Frontal cortex (tissue), 4 donors: ENCODE results near the gene NBEA. TPM values are rescaled to one million over a fixed set of nuclear protein-coding genes. Genes with fewer than 3 reads are reported as not detected.
"Not testable (repeated sequence)": the region's sequence is repeated elsewhere in the genome, so short reads cannot be mapped to it uniquely, and the experiment has no call there.

Experiments
- DNase-seq, 2 donors: peaks; one replicate each; pipeline ENCODE4 v3.0.0; 2012; ENCODE audit warnings: low spot score in 2 of 2
- FAIRE-seq: peaks from 2 replicates; lab custom pipeline; 2012; peaks lifted over from hg19 to GRCh38; lab: Jason Lieb, UNC
- total RNA-seq: library from RNA; depleted of rRNA; stranded (reverse); fragments of >200 nt; gene quantifications from one replicate; pipeline ENCODE4 v1.2.3, GENCODE V29; 2014
- donor health status: control.
- donor health status: control.
- donor health status: control.

NBEA gene
- total RNA-seq, 1 donor from 2014 or later: 209 TPM

DNA sequence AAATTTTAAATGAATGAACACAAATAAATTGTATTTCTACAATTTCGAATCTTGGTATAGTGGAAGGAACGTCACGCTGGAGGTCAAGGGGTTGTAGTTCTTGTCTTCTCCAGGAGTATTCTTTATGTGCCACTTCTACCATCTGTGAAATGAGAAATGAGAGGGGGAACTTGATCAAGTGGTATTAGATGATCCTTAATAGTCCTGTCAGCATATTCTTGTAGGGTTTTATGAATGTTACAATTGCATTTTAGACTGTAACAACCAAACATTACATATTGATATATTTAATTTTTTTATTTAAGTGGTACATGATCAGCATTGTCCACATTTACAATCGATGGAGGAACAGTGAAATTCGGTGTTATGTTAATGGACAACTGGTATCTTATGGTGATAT is 113.6 kb downstream of the NBEA start:
- DNase-seq (no peak), FAIRE-seq (no peak)

DNA sequence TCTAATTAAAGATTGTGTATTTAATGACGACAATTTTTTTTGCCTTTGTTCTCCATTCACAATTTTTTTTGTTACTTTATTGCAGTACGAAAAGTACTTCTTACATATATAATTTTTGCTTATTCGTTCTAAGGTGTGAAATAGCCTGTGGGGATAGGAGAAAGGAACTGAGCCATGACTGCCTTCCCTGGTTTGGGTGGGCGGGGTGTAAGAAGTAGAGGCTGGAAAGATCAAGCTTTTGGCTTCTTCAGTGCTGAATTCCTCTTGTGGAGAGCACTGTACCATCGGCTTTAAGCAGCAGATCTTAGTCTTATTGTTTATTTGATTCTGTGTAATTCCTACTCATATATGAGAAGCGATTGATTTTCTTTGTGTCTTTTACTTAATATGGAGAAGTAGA is 115.8 kb downstream of the NBEA start:
- FAIRE-seq: no peak
- DNase-seq: no peak

DNA sequence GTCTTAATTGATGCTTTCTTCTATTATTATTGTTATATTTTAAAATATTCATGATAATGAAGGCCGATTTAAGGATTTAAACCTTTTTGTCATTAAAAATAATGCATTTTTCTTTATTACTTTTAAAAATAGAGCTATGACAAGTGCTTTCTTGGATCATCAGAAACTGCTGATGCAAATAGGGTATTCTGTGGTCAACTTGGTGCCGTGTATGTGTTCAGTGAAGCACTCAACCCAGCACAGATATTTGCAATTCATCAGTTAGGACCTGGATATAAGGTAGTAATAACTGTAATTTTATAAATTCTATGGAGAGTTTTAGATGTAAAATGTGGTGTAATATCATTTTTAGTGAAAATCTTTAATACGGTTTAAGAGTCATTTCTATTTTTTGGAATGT is 116.5 kb downstream of the NBEA start:
- not testable (repeated sequence) for DNase-seq, FAIRE-seq

DNA sequence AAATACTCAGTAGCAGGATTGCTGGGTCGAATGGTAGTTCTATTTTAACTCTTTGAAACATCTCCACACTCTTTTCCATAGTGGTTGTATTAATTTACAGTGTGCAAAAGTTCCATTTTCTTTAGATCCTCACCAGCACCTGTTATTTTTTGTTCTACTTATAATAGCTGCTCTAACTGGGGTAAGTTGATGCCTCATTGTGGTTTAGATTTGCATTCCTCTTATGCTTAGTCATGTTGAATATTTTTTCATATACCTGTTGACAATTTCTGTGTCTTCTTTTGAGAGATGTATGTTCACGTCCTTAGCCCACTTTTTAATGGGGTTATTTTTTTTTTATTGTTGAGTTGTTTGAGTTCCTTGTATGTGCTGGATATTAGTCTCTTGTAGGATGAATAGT is 144.6 kb downstream of the NBEA start:
- DNase-seq: no peak
- FAIRE-seq: no peak

DNA sequence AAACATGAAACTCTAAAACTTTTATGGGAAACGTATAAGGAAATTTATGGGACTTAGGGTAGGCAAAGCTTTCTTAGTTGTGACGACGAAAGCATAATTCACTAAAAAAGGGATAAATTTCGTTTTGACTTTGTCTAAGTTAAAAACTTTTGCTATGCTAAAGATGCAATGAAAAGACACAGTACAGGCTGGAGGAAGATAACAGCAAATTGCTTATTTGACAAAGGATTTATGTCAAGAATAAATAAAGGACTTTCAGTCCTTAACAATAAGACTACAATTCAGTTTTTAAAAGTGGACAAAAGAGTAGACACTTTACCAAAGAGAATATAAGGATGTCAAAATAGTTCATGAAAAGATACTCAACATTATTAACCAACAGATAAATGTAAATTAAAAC is 150.2 kb downstream of the NBEA start:
- no peak for FAIRE-seq
- no peak for DNase-seq

DNA sequence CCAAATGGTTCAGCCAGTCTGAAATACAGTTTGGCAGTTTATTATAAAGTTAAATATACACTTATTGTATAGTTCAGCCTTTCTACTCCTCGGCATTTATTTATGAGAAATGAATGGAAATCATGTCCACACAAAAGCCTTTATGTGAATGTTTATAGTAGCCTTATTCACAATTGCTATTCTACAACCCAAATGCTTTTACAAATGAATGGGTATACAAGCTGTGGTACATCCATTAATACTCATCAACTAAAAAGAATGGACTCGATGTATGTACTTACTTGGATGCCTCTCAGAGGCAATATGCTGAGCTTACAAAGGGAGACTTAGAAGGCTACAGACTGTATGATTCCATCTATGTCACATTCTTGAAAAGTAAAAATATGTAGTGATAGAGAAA is 150.7 kb downstream of the NBEA start:
- no peak for DNase-seq
- FAIRE-seq: no peak

DNA sequence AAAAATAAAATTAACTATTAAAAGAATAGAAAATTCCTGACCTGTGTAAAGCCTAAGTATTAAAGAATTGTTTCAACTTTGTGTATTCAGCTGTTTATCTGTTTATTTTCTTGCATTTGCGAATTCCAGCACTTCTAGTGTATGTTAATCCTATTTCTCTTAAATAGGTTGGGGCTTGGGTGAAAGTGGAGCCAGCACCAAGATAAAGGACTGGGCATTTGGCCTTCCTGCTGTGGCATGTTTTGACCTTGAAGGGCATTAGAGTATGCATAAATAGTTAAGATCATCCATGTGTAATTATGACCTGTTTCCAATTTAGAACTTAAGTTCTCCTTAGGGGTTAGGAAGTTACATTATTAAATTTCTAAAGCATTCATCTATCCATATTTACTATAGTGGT is 151.3 kb downstream of the NBEA start:
- no peak for DNase-seq
- no peak for FAIRE-seq

DNA sequence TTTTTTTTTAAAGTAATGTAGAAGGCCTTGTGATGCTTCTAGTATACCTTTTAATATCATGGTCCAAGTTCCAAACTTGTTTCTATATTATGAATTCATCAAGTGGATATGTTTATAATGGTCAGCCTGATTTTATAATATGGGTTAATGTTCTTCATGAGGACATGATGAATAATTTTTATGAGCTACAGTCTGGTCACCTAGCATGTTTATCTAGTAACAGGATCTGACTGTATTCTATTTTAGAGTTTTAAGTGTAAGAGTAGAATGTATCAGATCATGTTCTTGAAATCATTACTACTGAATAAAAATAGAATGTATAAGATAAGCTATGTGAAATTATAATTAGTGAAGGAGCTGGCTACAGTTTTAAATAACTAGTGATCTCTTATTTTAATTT is 164.7 kb downstream of the NBEA start:
- not testable (repeated sequence) for DNase-seq
- peak; percentile 89 for FAIRE-seq

DNA sequence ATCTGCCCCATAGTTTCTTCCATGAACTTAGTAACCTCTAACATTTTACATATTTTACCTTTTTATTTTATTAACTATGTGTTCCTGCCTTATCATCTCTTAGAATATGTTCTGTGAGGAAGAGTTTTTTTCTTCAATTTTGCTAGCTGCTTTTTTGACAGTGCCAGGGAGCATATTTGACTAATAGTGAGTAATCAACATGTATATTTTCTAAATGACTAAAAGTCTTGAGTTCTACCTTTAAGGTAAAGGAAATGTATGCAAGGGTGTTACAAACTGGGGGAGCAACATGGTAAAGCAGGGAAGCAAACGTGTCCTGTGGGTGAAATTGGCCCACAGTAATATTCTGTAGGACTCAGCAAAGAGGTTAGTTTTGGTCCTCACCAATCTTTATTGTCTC is 165.5 kb downstream of the NBEA start:
- no peak for DNase-seq
- FAIRE-seq: no peak

DNA sequence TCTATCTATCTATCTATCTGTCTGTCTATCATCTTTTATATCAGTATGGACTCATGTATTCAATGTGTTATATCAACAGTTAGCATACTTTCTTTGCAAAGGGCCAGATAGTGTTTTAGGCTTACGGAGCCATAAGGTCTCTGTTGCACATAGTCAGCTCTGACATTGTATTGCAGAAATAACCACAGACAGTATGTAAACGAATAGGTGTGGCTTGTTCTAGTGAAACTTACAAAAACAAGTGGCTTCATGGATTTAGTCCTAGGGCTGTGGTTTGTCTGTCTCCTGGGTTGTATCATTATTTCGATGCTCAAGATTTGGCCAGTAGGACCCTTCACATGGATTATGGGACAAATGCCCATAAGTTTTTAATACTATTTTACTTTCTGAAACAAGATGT is 171.5 kb downstream of the NBEA start:
- not testable (repeated sequence) for DNase-seq, FAIRE-seq

DNA sequence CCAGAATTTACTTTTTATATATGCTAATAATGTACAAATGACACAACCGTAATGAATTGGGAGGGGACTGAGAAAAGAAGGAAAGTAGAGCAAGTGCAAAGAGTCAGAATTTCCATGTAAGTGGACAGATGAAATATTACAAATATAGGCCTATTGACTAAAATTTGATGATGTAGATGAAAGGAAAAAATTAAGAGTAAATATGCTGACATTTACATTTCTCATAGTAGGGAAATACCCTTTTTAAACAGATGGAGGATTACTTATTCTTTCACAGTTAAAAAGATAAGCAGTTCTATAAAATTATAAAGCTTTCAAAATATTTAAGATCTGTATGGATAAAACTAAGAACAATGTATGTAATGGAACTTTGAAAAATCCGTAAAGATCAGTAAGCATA is 185.4 kb downstream of the NBEA start:
- peak; percentile 39 for FAIRE-seq
- no peak for DNase-seq

DNA sequence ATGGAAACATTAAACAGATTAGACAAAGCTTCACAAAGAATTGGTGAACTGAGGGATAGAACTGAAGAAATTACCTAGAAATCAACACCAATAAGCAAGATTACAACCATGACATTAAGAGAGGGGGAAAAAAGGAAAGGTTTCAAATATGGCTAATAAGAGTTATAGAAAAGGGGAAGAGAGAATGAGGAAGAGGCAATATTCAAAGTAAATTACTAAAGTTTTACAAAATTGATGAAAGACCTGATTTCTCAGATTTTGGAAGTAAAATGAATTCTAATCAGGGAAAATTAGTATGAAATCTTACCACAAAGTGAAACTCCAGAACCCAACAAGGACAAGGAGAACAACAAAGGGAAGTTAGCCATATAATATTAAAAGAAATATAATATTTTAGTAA is 187.4 kb downstream of the NBEA start:
- FAIRE-seq (no peak), DNase-seq (no peak)

DNA sequence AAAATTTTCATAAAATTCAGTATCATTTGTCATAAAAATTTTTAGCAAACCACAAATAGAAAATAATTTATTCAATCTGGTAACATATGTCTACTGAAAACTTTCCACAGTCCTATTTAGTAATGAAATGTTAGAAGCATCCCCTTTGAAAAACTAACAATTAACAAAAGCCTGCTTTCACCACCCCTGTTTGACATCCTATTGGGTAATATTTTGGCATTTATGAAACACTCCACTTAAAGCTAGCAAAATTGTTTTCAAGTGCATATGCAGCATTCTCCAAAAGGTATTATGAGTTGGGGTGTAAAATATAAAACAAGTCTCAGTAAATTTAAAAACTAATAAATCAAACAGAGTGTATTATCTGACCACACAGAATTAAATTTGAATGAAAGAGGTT is 189.4 kb downstream of the NBEA start:
- FAIRE-seq: no peak
- no peak for DNase-seq

DNA sequence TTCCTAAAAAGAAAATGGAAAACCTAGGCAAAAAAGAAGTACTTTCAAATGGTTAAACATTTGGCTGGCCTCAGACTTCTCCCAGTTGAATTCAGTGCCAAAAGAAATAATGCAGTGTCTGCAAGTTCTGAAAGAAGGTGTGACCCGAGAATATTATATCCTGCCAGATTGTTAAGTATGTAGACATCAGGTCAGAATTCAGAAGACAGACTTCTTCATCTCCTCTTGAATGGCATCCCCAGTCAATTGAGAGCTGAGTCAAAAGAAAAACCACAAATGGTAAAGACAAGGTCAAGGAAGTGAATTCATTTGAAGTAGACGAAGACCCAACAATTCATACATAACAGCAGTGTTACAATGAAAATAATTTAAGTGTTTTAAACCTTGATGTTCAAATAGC is 194.5 kb downstream of the NBEA start:
- FAIRE-seq (no peak), DNase-seq (no peak)

DNA sequence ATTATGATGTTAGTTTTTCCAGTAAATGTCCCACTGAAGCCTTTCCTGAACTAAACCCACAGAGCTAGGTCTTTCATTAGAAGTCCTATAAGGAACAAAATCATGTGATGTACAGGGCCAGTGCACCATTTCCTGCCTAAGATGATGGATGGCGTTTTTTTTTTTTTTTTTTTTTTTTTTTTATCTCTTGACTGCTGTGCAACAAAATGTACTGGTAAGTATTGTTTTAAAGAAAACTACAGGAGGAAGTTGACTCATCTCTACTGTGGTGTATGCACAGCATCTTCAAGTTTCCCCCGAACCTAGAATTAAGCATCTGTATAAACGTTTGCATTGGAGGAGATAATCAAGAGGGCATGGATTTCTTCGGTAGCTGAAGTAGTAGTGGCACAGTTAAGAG is 197.5 kb downstream of the NBEA start:
- DNase-seq (no peak), FAIRE-seq (no peak)

DNA sequence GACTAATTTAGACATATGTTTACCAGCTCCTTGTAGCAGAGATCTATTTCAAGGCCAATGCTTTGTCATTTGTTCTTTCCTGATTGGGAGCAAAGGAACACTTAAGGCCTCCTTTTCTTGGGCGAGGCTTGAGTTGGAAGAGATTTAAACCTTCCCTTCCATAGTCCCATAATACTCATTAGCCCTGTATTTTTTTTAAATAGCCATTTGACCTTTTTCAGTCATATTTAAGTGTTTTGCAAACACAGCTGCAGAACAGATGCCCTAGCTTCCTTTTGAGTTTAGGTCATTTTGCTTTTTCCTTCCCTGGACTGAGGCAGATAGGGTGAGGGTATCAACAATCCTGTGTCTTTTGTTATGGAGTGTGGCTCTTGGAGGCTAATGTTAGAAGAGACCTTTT is 198.3 kb downstream of the NBEA start:
- DNase-seq (no peak), FAIRE-seq (no peak)

DNA sequence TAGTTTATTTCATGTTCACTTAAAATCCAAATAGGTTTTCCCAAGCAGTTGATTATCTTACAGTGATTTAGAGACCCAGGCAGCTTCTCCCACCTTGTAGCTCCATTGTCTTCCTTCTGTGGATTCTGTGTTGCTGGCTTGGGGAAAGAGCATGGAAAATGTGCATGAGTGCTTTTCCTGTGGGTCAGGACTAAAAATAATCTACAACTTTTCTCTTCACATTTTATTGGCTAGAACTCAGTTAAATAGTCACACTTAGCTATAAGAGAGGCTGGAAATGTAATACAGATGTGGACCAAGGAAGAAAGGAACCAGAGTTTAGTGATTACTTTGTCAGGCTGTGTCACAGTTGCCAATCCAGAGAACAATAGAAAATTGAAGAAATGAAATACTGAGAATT is 198.8 kb downstream of the NBEA start:
- no peak for FAIRE-seq
- DNase-seq: no peak

DNA sequence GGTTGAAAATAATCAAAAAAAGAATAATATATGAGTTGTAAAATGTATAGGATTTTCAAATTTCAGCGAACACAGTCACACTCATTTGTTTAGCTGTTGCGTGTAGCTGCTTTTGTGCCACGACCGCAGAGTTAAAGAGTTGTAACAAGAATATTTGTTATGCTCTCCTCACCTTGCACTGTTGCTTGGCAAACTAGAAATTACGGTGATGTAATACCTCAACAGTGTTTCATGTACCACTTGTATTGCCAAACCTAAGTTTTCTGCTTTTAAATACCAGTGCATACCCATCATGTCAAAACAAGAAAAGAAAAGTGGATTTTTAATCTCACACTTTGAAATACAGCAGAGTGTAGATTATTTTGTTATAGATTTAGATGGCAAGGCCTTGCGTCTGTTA is 201.1 kb downstream of the NBEA start:
- no peak for DNase-seq
- no peak for FAIRE-seq

DNA sequence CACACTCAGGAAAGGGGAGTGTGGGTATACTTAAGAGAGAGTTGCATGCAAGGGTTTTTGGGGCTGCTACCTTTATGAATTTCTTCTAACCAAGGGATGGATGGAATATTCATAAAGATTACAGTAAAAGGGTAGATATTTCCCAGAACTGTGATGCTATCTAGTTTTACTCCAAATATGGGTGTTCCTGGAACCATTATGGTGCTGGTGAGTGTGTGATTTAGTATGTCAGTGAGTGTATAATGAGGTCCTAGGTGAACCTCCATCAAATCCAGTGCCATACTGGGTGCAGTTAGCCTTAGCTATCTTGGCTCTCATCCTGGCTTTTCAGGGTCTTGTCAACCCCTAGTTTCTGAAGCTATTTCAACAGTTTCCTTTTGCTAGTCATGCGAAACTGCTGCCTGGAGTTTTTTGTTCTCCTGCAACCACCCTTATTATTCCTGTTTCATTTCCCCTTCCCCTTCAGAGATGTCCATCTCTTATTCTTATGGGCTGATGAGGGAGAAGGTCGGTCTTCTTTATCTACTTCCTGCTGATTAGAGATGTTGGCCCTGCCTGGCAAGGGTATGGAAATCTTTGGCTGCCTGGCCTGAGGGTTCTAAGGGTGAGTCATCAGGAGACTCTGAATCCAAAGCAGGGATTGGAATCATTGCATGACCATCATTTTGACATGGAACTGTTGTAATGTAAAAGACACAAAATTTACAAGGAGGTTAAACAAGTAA is 202.3 kb downstream of the NBEA start:
- FAIRE-seq (no peak), DNase-seq (no peak)

DNA sequence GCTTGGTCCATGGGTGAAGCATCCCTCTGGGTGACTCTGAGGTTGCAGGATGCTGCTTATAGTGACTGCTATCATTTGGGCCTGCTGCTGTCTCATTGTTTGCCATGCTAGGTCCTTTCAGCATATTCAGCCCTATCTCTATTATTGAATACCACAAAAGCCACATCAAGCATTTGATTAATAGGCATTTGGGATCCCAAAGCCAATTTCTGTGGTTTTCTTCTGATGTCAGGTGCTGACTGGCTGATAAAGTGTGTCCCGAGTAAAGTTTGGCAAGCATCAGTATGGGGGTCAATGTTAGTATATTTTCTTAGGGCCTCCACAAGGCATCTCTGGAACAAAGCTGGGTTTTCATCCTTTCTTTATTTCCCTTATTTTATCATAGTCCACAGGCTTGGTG is 204.6 kb downstream of the NBEA start:
- FAIRE-seq: no peak
- no peak for DNase-seq

DNA sequence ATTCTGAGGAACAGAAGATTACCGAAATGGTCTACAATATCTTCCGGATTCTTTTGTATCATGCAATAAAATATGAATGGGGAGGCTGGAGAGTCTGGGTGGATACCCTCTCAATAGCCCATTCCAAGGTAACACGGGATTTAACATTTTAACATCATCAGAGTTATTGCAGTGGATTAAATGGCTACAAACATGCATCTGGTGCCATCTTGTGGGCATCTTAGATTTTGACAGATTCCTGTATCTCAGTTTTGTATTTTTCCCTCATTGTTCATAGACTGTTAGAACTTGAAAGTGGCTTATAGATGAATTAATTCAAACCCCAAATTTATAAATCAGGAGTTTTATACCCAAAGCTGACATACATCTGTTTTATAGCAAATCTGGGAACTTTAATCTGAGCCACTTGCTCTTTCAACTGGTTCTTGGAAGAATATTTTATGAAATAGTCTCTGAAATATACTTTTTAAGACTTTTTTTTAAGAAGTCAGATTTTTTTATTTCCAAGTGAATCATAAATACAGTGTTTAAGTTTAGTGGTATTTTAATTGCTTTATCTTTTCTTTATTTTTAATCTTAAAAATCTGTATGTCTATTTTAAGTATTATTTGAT is 215.2 kb downstream of the NBEA start:
- FAIRE-seq: peak; percentile 90

DNA sequence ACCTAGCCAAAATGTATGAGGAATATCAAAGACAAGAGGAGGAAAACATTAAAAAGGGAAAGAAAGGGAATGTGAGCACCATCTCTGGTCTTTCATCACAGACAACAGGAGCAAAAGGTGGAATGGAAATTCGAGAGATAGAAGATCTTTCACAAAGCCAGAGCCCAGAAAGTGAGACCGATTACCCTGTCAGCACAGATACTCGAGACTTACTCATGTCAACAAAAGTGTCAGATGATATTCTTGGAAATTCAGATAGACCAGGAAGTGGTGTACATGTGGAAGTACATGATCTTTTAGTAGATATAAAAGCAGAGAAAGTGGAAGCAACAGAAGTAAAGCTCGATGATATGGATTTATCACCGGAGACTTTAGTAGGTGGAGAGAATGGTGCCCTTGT is 217.0 kb downstream of the NBEA start:
- FAIRE-seq: no peak

More for the DNA sequence above, 215.2 kb downstream of the NBEA start:
- no peak for DNase-seq

More for the DNA sequence above, 217.0 kb downstream of the NBEA start:
- DNase-seq: no peak
